ENCODE results near the gene ZNF771. TPM values are rescaled to one million over a fixed set of nuclear protein-coding genes. Genes with fewer than 3 reads are reported as not detected.

The ZNF771 gene
- total and polyA plus RNA-seq, 9 of the 15 experiments (the other 6 are each of a cell fraction or from before 2014, with no cell fraction given) = 1.5 to 12.6 (median 4.4) TPM

DNA sequence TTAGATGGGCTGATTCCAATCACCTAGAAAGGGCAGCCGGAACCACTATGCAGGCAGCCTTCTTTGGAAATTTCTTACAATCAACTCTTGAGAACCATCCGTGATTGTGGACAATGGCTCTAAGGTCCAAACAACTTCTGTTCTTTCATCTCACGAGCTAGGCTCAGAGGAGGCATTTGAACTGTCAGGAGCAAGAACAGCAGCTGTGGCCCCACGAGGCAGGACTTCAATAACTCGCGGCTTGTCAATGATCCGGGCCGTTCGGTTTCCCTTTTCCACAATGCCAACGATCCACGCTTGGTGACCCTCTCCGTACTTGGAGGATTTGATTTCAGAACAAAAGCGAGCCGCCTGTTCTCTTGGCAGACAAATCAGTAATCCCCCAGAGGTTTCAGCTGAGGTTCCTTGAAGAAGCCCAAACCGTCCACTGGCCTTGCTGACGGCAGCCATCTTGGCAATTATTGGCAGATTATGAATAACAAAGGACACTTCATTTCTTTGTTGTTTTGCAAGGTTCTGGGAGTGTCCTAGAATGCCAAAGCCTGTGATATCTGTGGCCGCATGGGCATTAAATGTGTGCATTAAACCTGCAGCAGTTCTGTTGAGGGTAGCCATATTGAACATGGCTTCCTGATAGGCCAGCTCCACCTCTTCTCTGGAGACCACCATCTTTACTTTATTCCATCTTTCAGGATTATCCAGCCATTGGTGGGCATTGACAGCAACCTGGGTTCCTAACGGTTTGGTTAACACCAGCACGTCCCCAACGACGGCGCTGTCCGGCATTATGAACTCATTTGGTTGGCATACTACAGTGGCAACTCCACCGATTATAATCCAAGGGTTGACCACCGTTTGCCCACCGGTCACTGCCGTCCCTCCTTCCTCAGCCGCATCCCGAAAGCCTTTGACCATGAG lies 37.1 kb downstream of the ZNF771 start (continued):
- TF ChIP-seq, protein P1, sequence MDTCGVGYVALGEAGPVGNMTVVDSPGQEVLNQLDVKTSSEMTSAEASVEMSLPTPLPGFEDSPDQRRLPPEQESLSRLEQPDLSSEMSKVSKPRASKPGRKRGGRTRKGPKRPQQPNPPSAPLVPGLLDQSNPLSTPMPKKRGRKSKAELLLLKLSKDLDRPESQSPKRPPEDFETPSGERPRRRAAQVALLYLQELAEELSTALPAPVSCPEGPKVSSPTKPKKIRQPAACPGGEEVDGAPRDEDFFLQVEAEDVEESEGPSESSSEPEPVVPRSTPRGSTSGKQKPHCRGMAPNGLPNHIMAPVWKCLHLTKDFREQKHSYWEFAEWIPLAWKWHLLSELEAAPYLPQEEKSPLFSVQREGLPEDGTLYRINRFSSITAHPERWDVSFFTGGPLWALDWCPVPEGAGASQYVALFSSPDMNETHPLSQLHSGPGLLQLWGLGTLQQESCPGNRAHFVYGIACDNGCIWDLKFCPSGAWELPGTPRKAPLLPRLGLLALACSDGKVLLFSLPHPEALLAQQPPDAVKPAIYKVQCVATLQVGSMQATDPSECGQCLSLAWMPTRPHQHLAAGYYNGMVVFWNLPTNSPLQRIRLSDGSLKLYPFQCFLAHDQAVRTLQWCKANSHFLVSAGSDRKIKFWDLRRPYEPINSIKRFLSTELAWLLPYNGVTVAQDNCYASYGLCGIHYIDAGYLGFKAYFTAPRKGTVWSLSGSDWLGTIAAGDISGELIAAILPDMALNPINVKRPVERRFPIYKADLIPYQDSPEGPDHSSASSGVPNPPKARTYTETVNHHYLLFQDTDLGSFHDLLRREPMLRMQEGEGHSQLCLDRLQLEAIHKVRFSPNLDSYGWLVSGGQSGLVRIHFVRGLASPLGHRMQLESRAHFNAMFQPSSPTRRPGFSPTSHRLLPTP (IDR thresholded peaks at IDR 0.05; ENCODE audit: borderline replicate concordance, extremely low read depth, insufficient read length) = no peak
- TF ChIP-seq RCOR1 (IDR thresholded peaks at IDR 0.05; ENCODE audit: borderline replicate concordance in 1 of 2, low read depth in 2 of 2, low read length in 2 of 2) = no peak
- TF ChIP-seq, protein P2, sequence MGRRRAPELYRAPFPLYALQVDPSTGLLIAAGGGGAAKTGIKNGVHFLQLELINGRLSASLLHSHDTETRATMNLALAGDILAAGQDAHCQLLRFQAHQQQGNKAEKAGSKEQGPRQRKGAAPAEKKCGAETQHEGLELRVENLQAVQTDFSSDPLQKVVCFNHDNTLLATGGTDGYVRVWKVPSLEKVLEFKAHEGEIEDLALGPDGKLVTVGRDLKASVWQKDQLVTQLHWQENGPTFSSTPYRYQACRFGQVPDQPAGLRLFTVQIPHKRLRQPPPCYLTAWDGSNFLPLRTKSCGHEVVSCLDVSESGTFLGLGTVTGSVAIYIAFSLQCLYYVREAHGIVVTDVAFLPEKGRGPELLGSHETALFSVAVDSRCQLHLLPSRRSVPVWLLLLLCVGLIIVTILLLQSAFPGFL (CRISPR knock-in tag; IDR thresholded peaks at IDR 0.05) = peak; percentile 69
- TF ChIP-seq NCOR1 (IDR thresholded peaks at IDR 0.05) = no peak
- TF ChIP-seq ILK (tag; IDR thresholded peaks at IDR 0.05; ENCODE audit: borderline replicate concordance, low read depth) = no peak
- peak; percentile 9; the same call in 1 of the 2 replicates for TF ChIP-seq ZNF143 (CRISPR knock-in tag; IDR thresholded peaks at IDR 0.05)
- TF ChIP-seq SRF (CRISPR knock-in tag; IDR thresholded peaks at IDR 0.05) = peak in 1 of 2 experiments; percentile 37; a peak in 1 of 4 replicates
- TF ChIP-seq ZNF224 (CRISPR knock-in tag; IDR thresholded peaks at IDR 0.05) = no peak
- TF ChIP-seq NONO (IDR thresholded peaks at IDR 0.05; ENCODE audit: low read depth in 2 of 2, low read length in 1 of 2) = no peak
- no peak for TF ChIP-seq HCFC1 (IDR thresholded peaks at IDR 0.05; ENCODE audit: low read depth, low read length)
- TF ChIP-seq, protein P3, sequence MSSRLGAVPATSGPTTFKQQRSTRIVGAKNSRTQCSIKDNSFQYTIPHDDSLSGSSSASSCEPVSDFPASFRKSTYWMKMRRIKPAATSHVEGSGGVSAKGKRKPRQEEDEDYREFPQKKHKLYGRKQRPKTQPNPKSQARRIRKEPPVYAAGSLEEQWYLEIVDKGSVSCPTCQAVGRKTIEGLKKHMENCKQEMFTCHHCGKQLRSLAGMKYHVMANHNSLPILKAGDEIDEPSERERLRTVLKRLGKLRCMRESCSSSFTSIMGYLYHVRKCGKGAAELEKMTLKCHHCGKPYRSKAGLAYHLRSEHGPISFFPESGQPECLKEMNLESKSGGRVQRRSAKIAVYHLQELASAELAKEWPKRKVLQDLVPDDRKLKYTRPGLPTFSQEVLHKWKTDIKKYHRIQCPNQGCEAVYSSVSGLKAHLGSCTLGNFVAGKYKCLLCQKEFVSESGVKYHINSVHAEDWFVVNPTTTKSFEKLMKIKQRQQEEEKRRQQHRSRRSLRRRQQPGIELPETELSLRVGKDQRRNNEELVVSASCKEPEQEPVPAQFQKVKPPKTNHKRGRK (tag; IDR thresholded peaks at IDR 0.05) = no peak
- no peak for TF ChIP-seq NUFIP1 (IDR thresholded peaks at IDR 0.05; ENCODE audit: partially characterized antibody)
- no peak for TF ChIP-seq PML (IDR thresholded peaks at IDR 0.05; ENCODE audit: low read length)
- TF ChIP-seq, protein P4, sequence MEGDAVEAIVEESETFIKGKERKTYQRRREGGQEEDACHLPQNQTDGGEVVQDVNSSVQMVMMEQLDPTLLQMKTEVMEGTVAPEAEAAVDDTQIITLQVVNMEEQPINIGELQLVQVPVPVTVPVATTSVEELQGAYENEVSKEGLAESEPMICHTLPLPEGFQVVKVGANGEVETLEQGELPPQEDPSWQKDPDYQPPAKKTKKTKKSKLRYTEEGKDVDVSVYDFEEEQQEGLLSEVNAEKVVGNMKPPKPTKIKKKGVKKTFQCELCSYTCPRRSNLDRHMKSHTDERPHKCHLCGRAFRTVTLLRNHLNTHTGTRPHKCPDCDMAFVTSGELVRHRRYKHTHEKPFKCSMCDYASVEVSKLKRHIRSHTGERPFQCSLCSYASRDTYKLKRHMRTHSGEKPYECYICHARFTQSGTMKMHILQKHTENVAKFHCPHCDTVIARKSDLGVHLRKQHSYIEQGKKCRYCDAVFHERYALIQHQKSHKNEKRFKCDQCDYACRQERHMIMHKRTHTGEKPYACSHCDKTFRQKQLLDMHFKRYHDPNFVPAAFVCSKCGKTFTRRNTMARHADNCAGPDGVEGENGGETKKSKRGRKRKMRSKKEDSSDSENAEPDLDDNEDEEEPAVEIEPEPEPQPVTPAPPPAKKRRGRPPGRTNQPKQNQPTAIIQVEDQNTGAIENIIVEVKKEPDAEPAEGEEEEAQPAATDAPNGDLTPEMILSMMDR (IDR thresholded peaks at IDR 0.05 in 2 of 3, conservative IDR thresholded peaks at IDR 0.05 in 1 of 3; ENCODE audit: insufficient read depth in 2 of 3, low read depth in 1 of 3, low read length in 3 of 3) = no peak
- TF ChIP-seq SMAD1 (IDR thresholded peaks at IDR 0.05; ENCODE audit: low read depth, low read length, partially characterized antibody) = no peak
- TF ChIP-seq MEF2A (IDR thresholded peaks at IDR 0.05; ENCODE audit: control insufficient read depth, low read depth, low read length) = no peak

Measured in K562 (cell line).